HUES64 (cell line): ENCODE results near the gene ATG5.

Source experiments
- H3K27ac ChIP-seq: 2 replicates; pipeline ENCODE4 v1.7.0; 2013; ENCODE audit warnings: low read depth, low read length, inconsistent platforms
- H3K27me3 ChIP-seq: 2 replicates; pipeline ENCODE4 v1.6.1; 2013; ENCODE audit warnings: mild to moderate bottlenecking, low read length; ENCODE audit not compliant: insufficient read depth
- H3K36me3 ChIP-seq: 2 replicates; pipeline ENCODE4 v1.6.1; 2013; ENCODE audit warnings: mild to moderate bottlenecking, low read length; ENCODE audit not compliant: insufficient read depth
- H3K4me1 ChIP-seq: 2 replicates; pipeline ENCODE4 v1.6.1; 2013; ENCODE audit warnings: mild to moderate bottlenecking, low read length, moderate library complexity; ENCODE audit not compliant: insufficient read depth
- H3K4me3 ChIP-seq: 2 replicates; pipeline ENCODE4 v1.5.1; 2013; ENCODE audit warnings: mild to moderate bottlenecking, low read length, moderate library complexity
- H3K9ac ChIP-seq: 2 replicates; pipeline ENCODE4 v1.6.1; 2013; ENCODE audit warnings: mild to moderate bottlenecking, low read depth, low read length
- H3K9me3 ChIP-seq: 2 replicates; pipeline ENCODE4 v1.6.1; 2013; ENCODE audit warnings: low read depth, low read length; ENCODE audit not compliant: insufficient read depth
- WGBS: fragments of 150-250, 120-280 bp; methylation state at CpG from one replicate; pipeline ENCODE4 v1.1.7; 2013; ENCODE audit warnings: missing lambda C conversion rate; 5-methylcytosine and 5-hydroxymethylcytosine counted together

Gene ATG5

GRCh38 chr6:106192824-106193223 is 132.7 kb downstream of the ATG5 start:
- Histone ChIP-seq H3K27me3 (no peaks in the 10 kb centered on the region), H3K36me3 (no peaks in the 10 kb centered on the region), H3K9me3 (no peaks in the 10 kb centered on the region), H3K4me3 (no peak overlapping the region), H3K27ac (no peak overlapping the region), H3K9ac (no peak overlapping the region), H3K4me1 (peaks cover 20% of the 10 kb centered on the region)
- 87% methylated on average over 4 of the region's 4 CpGs for WGBS

DNA sequence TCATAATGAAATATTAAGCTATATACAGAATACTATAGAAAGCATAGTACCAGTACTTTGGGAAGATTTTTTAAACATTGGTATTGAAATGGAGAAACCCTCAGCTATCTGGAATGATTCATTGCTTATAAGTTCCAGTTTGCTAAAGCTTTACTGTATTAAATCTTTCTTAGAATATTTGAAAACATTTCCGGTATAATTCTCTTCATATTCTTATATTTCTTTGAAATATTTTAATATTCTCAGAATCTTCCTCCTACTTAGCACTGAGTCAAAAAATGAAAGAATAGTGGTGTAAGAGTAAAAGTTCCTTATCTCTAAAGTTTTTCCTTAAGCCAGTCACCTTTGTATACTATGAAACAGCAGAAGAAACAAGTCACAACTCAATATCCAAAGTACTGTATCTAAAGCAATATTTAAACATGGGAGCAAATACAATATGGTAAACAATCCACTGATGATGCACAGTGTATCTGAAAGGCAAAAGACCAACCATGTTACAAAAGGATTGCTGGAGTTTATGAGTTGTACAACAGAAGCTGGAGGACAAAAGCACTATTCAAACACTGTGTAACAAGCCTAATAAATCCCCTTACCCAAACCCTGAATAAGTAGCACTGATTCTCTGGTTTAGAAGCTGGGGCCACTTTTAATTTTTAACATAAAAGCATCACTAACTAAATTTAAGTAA is 137.3 kb downstream of the ATG5 start:
- H3K36me3 ChIP-seq = peaks cover 8% of the 10 kb centered on the region
- no peak overlapping the region for H3K9ac ChIP-seq
- H3K4me1 ChIP-seq = peaks cover 5% of the 10 kb centered on the region; the same call in 1 of the 2 replicates
- H3K4me3 ChIP-seq = no peak overlapping the region
- H3K27me3 ChIP-seq = no peaks in the 10 kb centered on the region
- no peaks in the 10 kb centered on the region for H3K9me3 ChIP-seq
- no CpG with 5 or more reads among the region's 1 CpG for WGBS
- H3K27ac ChIP-seq = no peak overlapping the region

DNA sequence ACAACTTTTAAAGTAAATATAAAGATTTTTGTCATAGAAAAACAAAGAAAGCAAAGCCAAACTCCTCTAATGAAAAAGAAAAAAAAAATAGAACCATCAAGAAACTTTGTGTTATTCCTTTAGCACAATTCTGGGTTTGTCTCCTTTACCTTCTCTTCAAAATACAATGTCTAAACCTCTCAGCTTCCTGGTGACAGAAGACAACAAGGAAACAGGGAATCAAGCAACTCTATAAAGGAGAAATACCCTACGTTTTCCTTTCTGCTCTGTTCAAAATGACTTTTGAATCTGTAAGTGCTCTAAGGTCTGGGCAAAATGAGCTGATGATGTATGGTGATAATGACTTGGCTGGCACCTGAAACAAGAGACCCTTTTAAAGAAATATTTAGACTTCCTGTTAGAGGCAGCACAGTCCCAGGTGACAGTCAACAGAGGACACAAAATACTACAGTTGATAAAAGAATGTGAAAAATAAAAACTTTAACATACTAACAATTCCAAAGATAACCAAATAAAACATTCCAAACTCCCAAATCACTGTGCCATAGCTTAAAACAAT is 138.1 kb downstream of the ATG5 start:
- Histone ChIP-seq H3K9me3 (no peaks in the 10 kb centered on the region), H3K4me3 (no peak overlapping the region), H3K27ac (no peak overlapping the region), H3K27me3 (no peaks in the 10 kb centered on the region), H3K4me1 (peaks cover 5% of the 10 kb centered on the region; the same call in 1 of the 2 replicates), H3K9ac (no peak overlapping the region), H3K36me3 (peaks cover 8% of the 10 kb centered on the region)
- 89% methylated on average over 1 of the region's 1 CpG for WGBS

DNA sequence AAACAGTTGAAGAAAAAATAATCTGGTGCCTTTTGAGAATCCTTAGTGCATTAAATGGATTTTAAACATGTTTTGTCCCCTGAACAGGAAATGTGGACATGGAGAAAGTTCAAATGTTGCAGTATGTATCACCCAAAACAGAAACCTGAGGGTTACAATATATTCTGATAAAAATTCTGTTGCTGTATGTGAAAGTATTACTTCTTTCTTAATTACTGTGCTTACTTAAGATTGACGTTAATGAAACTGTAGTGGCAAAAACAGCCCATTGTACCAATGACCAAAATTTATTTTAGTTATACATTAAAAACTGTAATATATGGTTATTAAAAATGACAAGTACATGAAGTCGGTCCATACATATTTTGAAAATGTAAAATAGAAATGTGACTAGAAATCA is 138.8 kb downstream of the ATG5 start:
- Histone ChIP-seq H3K9ac (no peak overlapping the region), H3K36me3 (peaks cover 8% of the 10 kb centered on the region), H3K27ac (no peak overlapping the region), H3K27me3 (no peaks in the 10 kb centered on the region), H3K4me1 (peaks cover 5% of the 10 kb centered on the region; the same call in 1 of the 2 replicates), H3K4me3 (no peak overlapping the region), H3K9me3 (no peaks in the 10 kb centered on the region)
- 96% methylated on average over 1 of the region's 2 CpGs for whole genome bisulfite sequencing

- WGBS = 94% methylated on average over 3 of the region's 3 CpGs
- H3K36me3 ChIP-seq = peaks cover 8% of the 10 kb centered on the region
Measured at GRCh38 chr6:106186172-106186571, 139.4 kb downstream of the ATG5 start.

GRCh38 chr6:106185615-106186014 is 139.9 kb downstream of the ATG5 start:
- Histone ChIP-seq H3K4me1 (peaks cover 5% of the 10 kb centered on the region; the same call in 1 of the 2 replicates), H3K9ac (no peak overlapping the region), H3K27me3 (no peaks in the 10 kb centered on the region), H3K4me3 (no peak overlapping the region), H3K27ac (no peak overlapping the region), H3K36me3 (peaks cover 8% of the 10 kb centered on the region), H3K9me3 (no peaks in the 10 kb centered on the region)
- 92% methylated on average over 1 of the region's 2 CpGs for WGBS

More at GRCh38 chr6:106186172-106186571, 139.4 kb downstream of the ATG5 start:
- H3K4me3 ChIP-seq = no peak overlapping the region
- H3K9ac ChIP-seq = no peak overlapping the region
- H3K4me1 ChIP-seq = peaks cover 5% of the 10 kb centered on the region; the same call in 1 of the 2 replicates
- H3K27ac ChIP-seq = no peak overlapping the region
- no peaks in the 10 kb centered on the region for H3K27me3 ChIP-seq
- no peaks in the 10 kb centered on the region for H3K9me3 ChIP-seq

GRCh38 chr6:106184629-106185028 is 140.9 kb downstream of the ATG5 start:
- H3K9ac ChIP-seq = no peak overlapping the region
- H3K4me1 ChIP-seq = peaks cover 5% of the 10 kb centered on the region; the same call in 1 of the 2 replicates
- no peak overlapping the region for H3K4me3 ChIP-seq
- peaks cover 8% of the 10 kb centered on the region for H3K36me3 ChIP-seq
- no peaks in the 10 kb centered on the region for H3K9me3 ChIP-seq
- 99% methylated on average over 3 of the region's 3 CpGs for WGBS
- H3K27ac ChIP-seq = no peak overlapping the region
- no peaks in the 10 kb centered on the region for H3K27me3 ChIP-seq

DNA sequence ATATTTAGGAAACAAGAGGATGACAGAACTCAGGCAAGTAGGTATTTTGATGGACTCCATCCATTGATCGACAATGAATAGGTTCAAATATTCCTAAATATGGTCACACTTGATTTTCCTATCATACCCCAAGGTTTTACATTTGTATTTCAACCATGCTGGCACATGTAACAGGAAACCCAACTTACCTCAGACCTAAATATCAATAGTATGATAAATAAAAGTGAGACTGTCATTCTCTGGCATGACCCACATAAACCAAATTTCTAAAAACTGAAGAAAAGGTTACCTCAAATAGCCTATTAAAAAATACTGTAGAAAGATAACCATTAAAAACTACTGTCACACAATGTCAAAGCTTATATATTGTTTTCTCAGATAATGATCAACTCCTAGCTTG is 142.1 kb downstream of the ATG5 start:
- Histone ChIP-seq H3K9ac (no peak overlapping the region), H3K4me3 (no peak overlapping the region), H3K27ac (no peak overlapping the region), H3K27me3 (no peaks in the 10 kb centered on the region), H3K9me3 (no peaks in the 10 kb centered on the region), H3K36me3 (peaks cover 8% of the 10 kb centered on the region), H3K4me1 (peaks cover 5% of the 10 kb centered on the region; the same call in 1 of the 2 replicates)
- WGBS = 95% methylated on average over 1 of the region's 1 CpG

GRCh38 chr6:106182455-106182854 is 143.1 kb downstream of the ATG5 start:
- Histone ChIP-seq H3K4me3 (no peak overlapping the region), H3K27ac (no peak overlapping the region), H3K9me3 (no peaks in the 10 kb centered on the region), H3K4me1 (peaks cover 4% of the 10 kb centered on the region; the same call in 1 of the 2 replicates), H3K27me3 (no peaks in the 10 kb centered on the region), H3K36me3 (peaks cover 8% of the 10 kb centered on the region), H3K9ac (no peak overlapping the region)
- WGBS = 92% methylated on average over 4 of the region's 5 CpGs

DNA sequence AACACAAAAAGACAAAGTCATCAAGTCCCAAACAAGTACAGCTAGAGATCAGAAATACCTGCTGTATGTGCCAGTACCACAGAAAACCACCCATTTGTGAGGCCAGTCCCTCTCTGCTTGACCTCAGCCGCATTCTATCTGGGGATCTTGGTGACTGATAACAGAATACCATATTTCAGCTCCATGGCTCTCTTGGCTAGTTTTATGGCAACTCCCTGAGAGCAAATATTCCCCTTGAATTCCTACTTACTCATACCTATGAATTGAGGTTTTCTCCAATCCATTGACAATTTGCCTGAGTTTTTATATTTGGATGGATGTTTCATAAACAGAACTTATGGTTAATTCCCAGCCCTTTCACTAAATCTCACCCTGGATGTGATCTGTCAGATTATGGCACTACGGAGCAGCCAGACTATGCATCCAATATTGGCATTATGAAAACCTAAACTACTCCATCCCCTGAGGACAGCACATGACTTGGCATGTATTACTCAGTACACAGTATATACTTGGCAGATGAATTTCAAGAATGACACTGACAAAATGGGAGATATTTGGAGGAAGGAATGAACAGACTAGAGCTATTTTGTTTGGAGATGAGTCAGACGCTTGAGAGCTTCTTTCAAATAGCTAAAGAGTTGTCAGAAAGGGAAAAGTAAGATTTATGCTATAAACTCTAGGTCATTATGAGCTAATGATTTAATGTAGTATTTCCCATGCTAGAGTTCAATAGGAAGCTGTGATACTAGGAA is 143.7 kb downstream of the ATG5 start:
- no peak overlapping the region for H3K9ac ChIP-seq
- H3K36me3 ChIP-seq = peaks cover 8% of the 10 kb centered on the region
- H3K27ac ChIP-seq = no peak overlapping the region
- H3K9me3 ChIP-seq = no peaks in the 10 kb centered on the region
- WGBS = 80% methylated on average over 3 of the region's 3 CpGs
- no peak overlapping the region for H3K4me3 ChIP-seq
- no peaks in the 10 kb centered on the region for H3K4me1 ChIP-seq
- no peaks in the 10 kb centered on the region for H3K27me3 ChIP-seq

GRCh38 chr6:106180208-106180607 is 145.4 kb downstream of the ATG5 start:
- no peak overlapping the region for H3K27ac ChIP-seq
- no peaks in the 10 kb centered on the region for H3K4me1 ChIP-seq
- no peak overlapping the region for H3K9ac ChIP-seq
- WGBS = 96% methylated on average over 4 of the region's 4 CpGs
- no peak overlapping the region for H3K4me3 ChIP-seq
- no peaks in the 10 kb centered on the region for H3K9me3 ChIP-seq
- H3K36me3 ChIP-seq = no peaks in the 10 kb centered on the region
- H3K27me3 ChIP-seq = no peaks in the 10 kb centered on the region
